MM.1S (cell line): Measurements from ENCODE around the gene SP140L.
"Not testable (repeated sequence)": the region's sequence is repeated elsewhere in the genome, so short reads cannot be mapped to it uniquely, and the experiment has no call there.

Experiments used
- DNase-seq: peaks from one replicate; pipeline ENCODE4 v3.0.0-alpha.2; 2015
- H2AFZ ChIP-seq: fragments of 300-600 bp; sonication (generic); 2 replicates; pipeline ENCODE4 v1.6.0; 2016; ENCODE audit warnings: antibody characterized with exemption, low read length
- H3F3A ChIP-seq: fragments of 300-600 bp; sonication (generic); 2 replicates; pipeline ENCODE4 v1.6.1; 2016; ENCODE audit warnings: mild to moderate bottlenecking, antibody characterized with exemption, low read length, moderate library complexity, mixed read lengths; ENCODE audit not compliant: insufficient read depth
- H3K27ac ChIP-seq: fragments of 300-600 bp; sonication (generic); 2 replicates; pipeline ENCODE4 v1.5.1; 2016; ENCODE audit warnings: mild to moderate bottlenecking, low read length
- H3K27me3 ChIP-seq: fragments of 300-600 bp; sonication (generic); replicated peaks from 2 replicates; pipeline ENCODE4 v1.6.0; 2016; ENCODE audit warnings: low read length; ENCODE audit not compliant: insufficient read depth
- H3K36me3 ChIP-seq: fragments of 300-600 bp; sonication (generic); replicated peaks from 2 replicates; pipeline ENCODE4 v1.6.1; 2016; ENCODE audit warnings: mild to moderate bottlenecking, low read length, mixed read lengths; ENCODE audit not compliant: insufficient read depth
- H3K4me1 ChIP-seq: fragments of 300-600 bp; sonication (generic); 2 replicates; pipeline ENCODE4 v1.6.1; 2016; ENCODE audit warnings: low read length, mixed read lengths
- H3K4me2 ChIP-seq: fragments of 300-600 bp; sonication (generic); 2 replicates; pipeline ENCODE4 v1.6.0; 2016; ENCODE audit warnings: low read depth, low read length
- H3K4me3 ChIP-seq: fragments of 300-600 bp; sonication (generic); 2 replicates; pipeline ENCODE4 v1.5.1; 2016; ENCODE audit warnings: low read length, mixed read lengths
- H3K79me2 ChIP-seq: fragments of 300-600 bp; sonication (generic); 2 replicates; pipeline ENCODE4 v1.6.1; 2016; ENCODE audit warnings: mixed run types, low read length, mixed read lengths
- H3K9ac ChIP-seq: fragments of 300-600 bp; sonication (generic); 2 replicates; pipeline ENCODE4 v1.6.1; 2016; ENCODE audit warnings: low read length, mixed read lengths
- H3K9me2 ChIP-seq: fragments of 300-600 bp; sonication (generic); replicated peaks from 2 replicates; pipeline ENCODE4 v1.6.1; 2016; ENCODE audit warnings: mild to moderate bottlenecking, low read length, mixed read lengths; ENCODE audit not compliant: insufficient read depth
- H3K9me3 ChIP-seq: fragments of 300-600 bp; sonication (generic); replicated peaks from 2 replicates; pipeline ENCODE4 v1.6.1; 2016; ENCODE audit warnings: mild to moderate bottlenecking, low read length, mixed read lengths; ENCODE audit not compliant: insufficient read depth
- H4K20me1 ChIP-seq: fragments of 300-600 bp; sonication (generic); 2 replicates; pipeline ENCODE4 v1.6.1; 2016; ENCODE audit warnings: mild to moderate bottlenecking, low read length, moderate library complexity, mixed read lengths; ENCODE audit not compliant: insufficient read depth
- EZH2 ChIP-seq: fragments of 300-600 bp; sonication (generic); optimal IDR thresholded peaks from 2 replicates; pipeline ENCODE3; 2017; ENCODE audit warnings: low read depth, mild to moderate bottlenecking, antibody characterized with exemption, low read length, mixed read lengths
- EZH2phosphoT487 ChIP-seq: fragments of 300-600 bp; sonication (generic); IDR thresholded peaks from 2 replicates; pipeline ENCODE4 v1.6.1; 2018; ENCODE audit warnings: antibody characterized with exemption, low read length
- TF ChIP-seq, protein P1 (sequence below): fragments of 300-600 bp; sonication (generic); IDR thresholded peaks from 2 replicates; pipeline ENCODE4 v1.5.1; 2016; ENCODE audit warnings: antibody characterized with exemption, low read length, mixed read lengths

The SP140L gene

DNA sequence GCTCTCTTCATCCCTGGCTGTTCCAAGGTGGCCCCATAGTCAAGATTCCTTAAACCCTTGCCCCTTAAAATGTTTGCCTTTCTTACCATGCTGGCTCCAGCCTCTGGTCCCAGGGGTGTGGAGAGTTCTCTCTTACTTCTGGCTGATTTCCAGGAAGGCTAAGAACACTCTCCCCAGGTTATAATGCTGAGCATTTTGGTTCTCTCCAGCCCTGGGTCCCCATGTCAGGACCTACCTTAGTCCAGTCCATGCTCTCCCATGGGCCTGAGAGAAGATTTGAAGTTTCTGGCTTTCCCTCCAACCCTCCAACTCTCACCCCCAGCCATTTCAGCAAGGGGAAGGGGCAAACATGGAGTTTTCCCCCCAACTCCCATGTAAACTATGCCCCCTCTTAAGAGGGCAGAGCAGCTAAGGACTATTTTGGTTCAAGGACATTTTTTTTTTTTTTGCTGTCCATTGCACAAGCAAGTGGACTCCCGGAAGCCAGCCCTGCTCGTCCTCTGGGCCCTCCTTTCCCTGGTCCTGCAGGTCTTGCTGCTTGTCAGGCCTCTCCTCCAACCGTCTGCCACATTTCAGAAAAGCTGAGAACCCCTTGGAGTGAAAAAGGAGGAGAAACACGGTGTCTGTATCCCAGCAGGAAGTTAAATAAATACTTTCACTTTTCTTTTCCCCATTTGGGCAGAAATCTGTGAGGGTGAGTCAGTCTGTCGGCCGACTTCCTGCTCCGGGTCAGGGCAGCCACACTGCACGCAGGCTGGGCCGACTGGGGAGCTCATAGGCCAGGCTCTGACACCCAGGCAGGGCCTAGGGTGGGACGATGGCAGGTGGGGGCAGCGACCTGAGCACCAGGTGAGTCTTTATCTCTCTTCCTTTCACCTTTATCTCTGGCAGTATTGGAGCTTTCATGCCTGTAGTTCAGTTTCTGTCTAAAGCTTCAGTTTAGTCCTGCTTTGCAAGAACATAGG lies at the start of gene SP140L:
TSS of gene SP140L (plus strand) at position 741 of the 965 bp plus-strand sequence. CDS start at position 818, 77 bp downstream.
- H3K9ac ChIP-seq, result peak within 1 kb of the TSS; percentile 66
- H3K4me2 ChIP-seq, result peak within 1 kb of the TSS; percentile 95
- no peaks in the 10 kb centered on the region for H3K9me2 ChIP-seq
- no peaks in the 10 kb centered on the region; the same call in none of the 2 replicates for H3K36me3 ChIP-seq
- TF ChIP-seq EZH2, result no peak
- TF ChIP-seq, protein P1, sequence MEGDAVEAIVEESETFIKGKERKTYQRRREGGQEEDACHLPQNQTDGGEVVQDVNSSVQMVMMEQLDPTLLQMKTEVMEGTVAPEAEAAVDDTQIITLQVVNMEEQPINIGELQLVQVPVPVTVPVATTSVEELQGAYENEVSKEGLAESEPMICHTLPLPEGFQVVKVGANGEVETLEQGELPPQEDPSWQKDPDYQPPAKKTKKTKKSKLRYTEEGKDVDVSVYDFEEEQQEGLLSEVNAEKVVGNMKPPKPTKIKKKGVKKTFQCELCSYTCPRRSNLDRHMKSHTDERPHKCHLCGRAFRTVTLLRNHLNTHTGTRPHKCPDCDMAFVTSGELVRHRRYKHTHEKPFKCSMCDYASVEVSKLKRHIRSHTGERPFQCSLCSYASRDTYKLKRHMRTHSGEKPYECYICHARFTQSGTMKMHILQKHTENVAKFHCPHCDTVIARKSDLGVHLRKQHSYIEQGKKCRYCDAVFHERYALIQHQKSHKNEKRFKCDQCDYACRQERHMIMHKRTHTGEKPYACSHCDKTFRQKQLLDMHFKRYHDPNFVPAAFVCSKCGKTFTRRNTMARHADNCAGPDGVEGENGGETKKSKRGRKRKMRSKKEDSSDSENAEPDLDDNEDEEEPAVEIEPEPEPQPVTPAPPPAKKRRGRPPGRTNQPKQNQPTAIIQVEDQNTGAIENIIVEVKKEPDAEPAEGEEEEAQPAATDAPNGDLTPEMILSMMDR, result no peak
- no peak for TF ChIP-seq EZH2phosphoT487
- H3F3A ChIP-seq, result peaks cover 15% of the 10 kb centered on the region
- peak within 1 kb of the TSS; percentile 64 for H3K4me3 ChIP-seq
- no peaks in the 10 kb centered on the region for H3K27me3 ChIP-seq
- peak within 1 kb of the TSS; percentile 93 for H2AFZ ChIP-seq
- H3K27ac ChIP-seq, result peak within 1 kb of the TSS; percentile 65
- H3K79me2 ChIP-seq, result peaks cover 43% of the 10 kb centered on the region
- no peaks in the 10 kb centered on the region for H4K20me1 ChIP-seq
- DNase-seq, result peak; percentile 78
- H3K9me3 ChIP-seq, result no peaks in the 10 kb centered on the region
- H3K4me1 ChIP-seq, result peaks cover 4% of the 10 kb centered on the region; the same call in 1 of the 2 replicates

DNA sequence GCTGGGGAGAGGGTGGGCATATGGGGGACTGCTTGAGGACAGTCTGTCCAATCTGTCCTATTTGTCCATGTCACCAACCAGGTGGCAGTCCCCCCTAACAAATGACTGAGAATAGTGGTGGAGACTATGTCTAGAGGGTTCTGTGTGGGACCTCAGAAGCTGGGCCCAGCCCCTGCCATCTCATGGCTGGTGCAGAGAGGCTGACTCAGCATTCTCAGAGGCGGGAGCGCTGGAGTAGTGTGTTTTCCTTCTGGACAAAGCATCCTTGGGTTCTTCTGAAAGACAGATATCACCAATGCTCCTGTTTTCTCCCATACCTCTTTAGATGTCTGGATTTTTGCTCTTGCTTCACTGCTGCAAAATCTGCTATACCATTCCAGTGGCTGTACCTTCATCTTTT lies 44.1 kb upstream of the SP140L start:
- Histone ChIP-seq H3F3A (peaks cover 3% of the 10 kb centered on the region; the same call in 1 of the 2 replicates), H3K36me3 (no peaks in the 10 kb centered on the region), H3K4me1 (no peaks in the 10 kb centered on the region), H3K9me2 (no peaks in the 10 kb centered on the region), H3K9ac (no peak overlapping the region), H3K27ac (no peak overlapping the region), H2AFZ (no peak overlapping the region), H3K79me2 (no peaks in the 10 kb centered on the region), H4K20me1 (no peaks in the 10 kb centered on the region), H3K9me3 (no peaks in the 10 kb centered on the region), H3K4me2 (no peak overlapping the region), H3K27me3 (no peaks in the 10 kb centered on the region), H3K4me3 (no peak overlapping the region)
- no peak for DNase-seq
- TF ChIP-seq EZH2phosphoT487 (no peak), EZH2 (no peak)
- TF ChIP-seq, protein P1, result no peak

DNA sequence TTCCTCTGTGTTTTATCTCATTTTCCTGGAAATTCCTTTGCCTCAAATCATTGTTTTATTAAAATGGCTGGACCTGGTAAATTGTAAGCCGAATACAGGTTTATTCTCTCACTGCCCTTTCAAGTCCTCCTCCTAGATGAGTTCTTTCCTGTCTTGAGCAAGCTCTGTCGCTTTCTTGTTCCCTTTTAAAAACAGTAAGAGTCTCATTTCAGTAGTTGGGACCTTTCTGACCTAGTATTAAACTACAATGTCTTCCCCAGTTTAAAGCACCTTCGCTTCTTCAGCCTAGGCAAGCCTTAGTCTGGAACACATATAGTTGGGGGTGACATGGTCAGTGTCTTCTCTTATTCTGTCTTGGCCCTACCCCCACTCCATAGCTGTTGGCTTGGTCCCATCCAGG lies 40.9 kb upstream of the SP140L start:
- Histone ChIP-seq H3K27me3 (no peaks in the 10 kb centered on the region), H3K4me1 (no peaks in the 10 kb centered on the region), H3K27ac (no peak overlapping the region), H2AFZ (no peak overlapping the region), H3K4me3 (no peak overlapping the region), H3F3A (peaks cover 5% of the 10 kb centered on the region; the same call in 1 of the 2 replicates), H3K9me3 (no peaks in the 10 kb centered on the region), H3K9me2 (no peaks in the 10 kb centered on the region), H3K36me3 (no peaks in the 10 kb centered on the region), H4K20me1 (no peaks in the 10 kb centered on the region), H3K4me2 (no peak overlapping the region), H3K79me2 (no peaks in the 10 kb centered on the region), H3K9ac (no peak overlapping the region)
- no peak for TF ChIP-seq EZH2phosphoT487
- no peak for TF ChIP-seq EZH2
- DNase-seq, result no peak

DNA sequence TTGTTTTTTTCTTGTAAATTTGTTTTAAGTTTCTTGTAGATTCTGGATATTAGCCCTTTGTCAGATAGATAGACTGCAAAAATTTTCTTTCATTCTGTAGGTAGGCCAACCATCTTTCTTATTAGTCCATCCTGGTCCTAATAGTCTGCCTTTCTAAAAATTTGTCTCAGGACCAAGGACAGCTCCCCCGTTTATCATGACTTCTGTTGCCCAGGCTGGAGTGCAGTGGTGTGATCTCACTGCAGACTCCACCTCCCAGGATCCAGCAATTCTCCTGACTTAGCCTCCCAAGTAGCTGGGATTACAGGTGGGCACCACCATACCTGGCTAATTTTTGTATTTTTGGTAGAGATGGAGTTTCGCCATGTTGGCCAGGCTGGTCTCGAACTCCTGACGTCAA lies 37.7 kb upstream of the SP140L start:
- H4K20me1 ChIP-seq, H3K4me3 ChIP-seq, DNase-seq, H2AFZ ChIP-seq, H3K27me3 ChIP-seq, H3K79me2 ChIP-seq, H3F3A ChIP-seq, H3K4me2 ChIP-seq, H3K9ac ChIP-seq, H3K4me1 ChIP-seq, H3K9me3 ChIP-seq, H3K36me3 ChIP-seq, H3K9me2 ChIP-seq, H3K27ac ChIP-seq: not testable (repeated sequence)
